NCI-H1694 treated with DMSO at 0.1 percent for 48 hours (cell line): Measurements from ENCODE around the gene SYT1.
A peak's percentile ranks its signal among the peaks of the same experiment; 100 is the strongest.

ENCODE experiments used
- DNase-seq: peaks from one replicate; lab custom pipeline; 2025; lab: John Stamatoyannopoulos, UW

Gene SYT1

DNA sequence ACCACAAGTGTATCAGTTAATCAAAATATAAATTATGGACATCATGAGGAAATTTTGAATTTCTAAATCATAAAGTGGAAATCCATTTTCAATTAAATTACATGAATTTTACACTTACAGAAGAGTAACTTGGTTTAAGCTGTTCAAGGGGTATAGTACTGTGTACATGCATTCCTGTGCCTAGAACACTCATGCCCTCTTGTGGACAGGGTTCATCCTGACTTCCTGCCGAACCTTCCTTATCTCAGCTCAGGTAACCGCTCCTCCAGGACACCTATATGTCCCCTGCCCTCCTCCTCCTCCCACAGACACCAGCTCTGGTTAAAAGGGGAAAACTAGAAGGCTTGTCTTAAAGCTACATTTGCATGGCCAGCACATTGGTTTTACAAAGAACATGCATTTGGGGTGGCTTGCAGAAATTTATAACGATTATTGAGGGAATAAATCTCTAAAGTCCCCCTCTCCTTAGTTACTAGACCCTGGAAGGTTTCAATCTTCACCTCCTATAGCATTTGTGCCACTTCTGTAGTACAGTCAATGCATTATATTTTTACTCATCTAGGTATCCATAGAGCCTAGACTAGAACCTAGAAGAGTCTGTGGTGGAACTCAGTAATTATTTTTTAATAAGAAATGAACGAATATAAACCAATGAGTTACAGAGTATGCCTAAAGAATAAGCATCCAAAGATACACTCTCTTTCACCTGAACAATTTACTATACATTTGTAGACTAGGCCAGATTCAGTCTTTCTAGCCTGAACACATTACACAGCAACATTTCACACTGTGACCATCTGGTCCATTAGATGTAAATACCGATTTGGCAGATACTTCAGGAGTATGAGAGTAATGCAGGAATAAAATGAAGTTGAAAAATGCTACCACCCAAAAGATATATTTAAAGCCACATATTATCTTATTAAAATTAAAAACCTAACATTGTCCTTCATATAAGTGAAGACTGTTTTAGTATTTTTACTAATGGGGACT, 480.6 kb downstream of the SYT1 start:
- peak; percentile 80 for DNase-seq

DNA sequence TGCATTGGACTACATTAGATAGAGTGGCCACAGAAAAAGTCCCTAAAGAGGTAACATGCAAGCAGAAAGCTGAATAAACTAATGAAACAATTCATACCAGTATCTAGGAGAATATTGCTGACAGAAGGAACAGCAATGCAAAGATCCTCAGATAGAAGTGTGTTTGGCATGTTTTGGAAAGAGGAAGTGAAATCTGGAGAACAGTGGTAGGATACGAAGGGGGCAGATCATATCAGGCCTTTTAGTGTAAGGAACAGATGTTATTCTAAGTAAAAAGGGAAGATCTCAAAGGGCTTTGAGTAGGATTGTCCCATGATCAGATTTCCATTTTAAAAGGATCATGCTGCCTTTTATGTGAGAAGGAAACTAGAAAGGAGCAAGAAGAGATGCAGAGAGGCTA, 483.3 kb downstream of the SYT1 start:
- DNase-seq = no peak

GRCh38 chr12:79351251-79351650, 486.7 kb downstream of the SYT1 start:
- no peak for DNase-seq

DNA sequence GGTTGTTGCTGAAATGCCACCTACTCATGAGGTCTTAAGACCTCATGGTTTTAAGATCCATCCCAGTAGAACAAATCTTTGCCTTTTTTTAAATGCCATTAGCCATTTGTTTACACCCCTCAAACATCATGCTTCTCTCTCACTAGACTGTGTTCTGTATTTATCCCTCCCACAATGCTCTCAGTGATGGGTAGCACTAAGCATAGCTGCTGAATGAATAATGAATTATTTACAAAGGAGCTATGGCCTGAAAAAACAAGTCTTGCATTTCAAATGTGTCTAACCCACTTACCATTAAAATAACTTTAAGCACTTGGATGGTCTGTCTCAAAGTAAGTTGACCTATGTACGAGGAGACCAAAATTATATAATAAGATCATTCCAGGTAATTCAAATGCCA, 491.6 kb downstream of the SYT1 start:
- no peak for DNase-seq

DNA sequence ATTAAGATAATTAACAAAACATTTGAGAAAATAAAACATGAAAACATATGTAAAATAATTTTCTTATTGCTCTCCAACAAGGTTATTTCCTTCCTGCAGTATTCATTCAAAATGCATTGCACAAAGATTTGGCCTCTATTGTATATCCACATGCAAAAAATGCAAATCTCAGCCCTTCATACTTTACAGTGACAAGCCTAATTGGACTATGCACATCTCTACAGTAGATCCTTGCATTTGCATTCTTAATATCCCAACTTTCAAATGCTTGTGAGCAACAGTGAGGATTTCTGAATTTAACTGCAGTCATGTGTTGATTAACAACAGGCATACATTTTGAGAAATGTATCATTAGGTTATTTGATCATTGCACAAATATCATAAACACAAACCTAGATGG, 492.5 kb downstream of the SYT1 start:
- DNase-seq = no peak

DNA sequence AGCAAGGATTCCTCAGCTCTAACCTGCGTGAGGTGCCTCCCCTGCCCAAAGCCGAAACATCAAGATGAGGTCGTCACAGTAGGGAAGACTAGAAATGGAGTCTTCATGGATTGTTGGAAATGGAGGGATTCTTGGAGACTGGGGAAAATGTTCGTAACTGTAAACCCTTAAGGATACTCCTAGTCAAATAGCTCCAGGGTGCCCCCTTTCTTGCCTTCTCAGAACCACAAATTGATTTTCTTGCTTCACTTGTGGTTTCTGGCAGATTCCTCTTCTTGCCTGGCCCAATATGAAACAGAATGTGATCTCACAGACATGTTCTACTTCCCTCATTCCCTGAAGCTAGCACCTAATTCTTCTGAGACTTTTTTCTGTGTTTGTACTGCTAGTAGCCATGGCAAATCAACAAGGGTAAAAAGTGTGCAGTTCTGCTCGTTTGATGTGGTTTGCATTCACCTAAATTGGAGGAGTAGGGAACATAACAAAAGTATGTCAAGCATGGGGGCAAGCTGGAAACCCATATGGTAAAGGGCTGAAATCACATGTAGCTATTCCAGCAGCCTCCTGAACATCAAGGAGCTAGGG, 494.2 kb downstream of the SYT1 start:
- DNase-seq = no peak

- DNase-seq = no peak
Measured at GRCh38 chr12:79360286-79360685, 495.7 kb downstream of the SYT1 start.

DNA sequence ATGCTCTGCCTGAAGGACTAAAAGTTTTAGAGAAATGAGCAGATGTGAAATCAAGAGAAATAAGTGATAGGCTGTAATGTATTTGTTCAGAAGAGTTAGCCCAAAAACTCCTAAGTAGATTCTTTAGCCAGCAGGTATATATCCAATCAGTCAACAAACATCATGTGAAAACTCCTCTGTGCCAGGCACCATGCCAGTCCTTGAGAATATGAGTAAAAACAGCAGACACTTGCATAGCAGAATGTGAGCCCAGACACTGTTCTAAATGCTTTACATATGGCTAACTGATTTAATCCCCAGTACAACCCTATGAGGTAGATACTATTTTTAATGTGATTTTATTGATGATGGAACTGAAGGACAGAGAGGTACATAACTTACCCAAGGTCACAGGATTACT, 496.4 kb downstream of the SYT1 start:
- no peak for DNase-seq

DNA sequence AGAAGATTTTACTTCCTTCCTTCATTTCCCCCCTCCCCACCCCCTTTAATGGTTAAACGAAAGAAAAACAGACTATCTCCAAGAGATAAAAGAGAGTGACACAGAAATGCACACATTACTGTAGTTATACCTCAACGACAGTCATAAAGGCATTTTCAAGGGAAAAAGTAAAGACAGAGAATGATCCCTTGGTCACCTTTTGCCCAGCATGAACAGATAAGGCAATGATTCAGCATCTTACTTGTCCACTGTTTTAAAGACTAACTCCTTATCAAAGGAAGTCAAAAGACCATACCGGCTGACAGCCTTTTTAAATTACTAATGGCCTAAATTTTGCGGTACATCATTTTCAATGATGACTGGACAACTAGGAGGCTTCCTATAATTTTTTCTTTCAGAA, 499.6 kb downstream of the SYT1 start:
- DNase-seq = no peak

- DNase-seq = no peak
Measured at GRCh38 chr12:79366374-79366773, 501.8 kb downstream of the SYT1 start.

DNA sequence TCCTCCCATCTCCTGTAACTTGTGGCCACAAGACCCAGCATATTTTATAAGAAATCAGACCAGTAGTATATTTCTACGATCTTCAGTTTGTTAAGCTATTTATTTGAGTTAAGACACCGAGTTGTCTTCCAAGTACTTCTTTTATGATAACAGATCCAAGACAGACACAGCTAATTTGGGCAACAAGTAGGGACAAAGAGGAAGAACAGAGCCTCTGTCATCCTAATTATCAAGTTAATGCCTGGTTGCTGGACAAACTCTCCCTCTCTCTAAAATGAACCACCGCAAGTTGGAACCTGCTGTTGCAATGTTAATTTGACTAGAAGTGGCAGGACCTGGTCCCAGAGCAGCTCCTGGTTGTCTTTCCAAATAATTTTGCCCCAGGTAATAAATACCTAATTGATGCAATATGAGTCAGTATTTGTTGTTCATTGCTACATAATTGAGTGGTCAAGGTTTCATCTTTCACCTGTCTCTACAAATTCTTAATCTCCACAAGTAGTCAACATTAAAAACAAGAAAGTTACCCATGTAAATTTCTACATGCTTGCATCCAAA, 502.5 kb downstream of the SYT1 start:
- no peak for DNase-seq

GRCh38 chr12:79370021-79370420, 505.4 kb downstream of the SYT1 start:
- no peak for DNase-seq

GRCh38 chr12:79371226-79371625, 506.7 kb downstream of the SYT1 start:
- DNase-seq = no peak

- no peak for DNase-seq
Measured at GRCh38 chr12:79373896-79374499, 509.4 kb downstream of the SYT1 start.

- DNase-seq = no peak
Measured at GRCh38 chr12:79374545-79374944, 510.0 kb downstream of the SYT1 start.

GRCh38 chr12:79375050-79375449, 510.5 kb downstream of the SYT1 start:
- DNase-seq = no peak

DNA sequence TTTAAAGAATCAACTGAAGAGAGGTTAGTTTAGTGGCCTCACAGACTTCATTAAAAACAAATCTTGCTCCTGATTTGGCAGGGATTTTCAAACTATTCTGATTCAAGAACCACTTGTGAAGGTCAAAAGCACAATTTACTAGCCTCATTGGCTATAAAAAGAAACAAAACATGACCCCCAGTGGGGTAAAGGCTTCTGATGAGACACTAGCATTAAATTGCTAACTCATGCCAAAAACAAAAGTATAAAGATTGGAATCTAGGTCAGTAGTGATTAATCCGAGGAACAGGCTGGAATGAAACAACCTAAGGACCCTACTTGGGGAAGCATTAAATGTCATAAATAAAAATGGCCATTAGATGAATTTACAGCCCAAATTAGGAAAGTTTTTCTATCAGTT, 513.9 kb downstream of the SYT1 start:
- DNase-seq = no peak

DNA sequence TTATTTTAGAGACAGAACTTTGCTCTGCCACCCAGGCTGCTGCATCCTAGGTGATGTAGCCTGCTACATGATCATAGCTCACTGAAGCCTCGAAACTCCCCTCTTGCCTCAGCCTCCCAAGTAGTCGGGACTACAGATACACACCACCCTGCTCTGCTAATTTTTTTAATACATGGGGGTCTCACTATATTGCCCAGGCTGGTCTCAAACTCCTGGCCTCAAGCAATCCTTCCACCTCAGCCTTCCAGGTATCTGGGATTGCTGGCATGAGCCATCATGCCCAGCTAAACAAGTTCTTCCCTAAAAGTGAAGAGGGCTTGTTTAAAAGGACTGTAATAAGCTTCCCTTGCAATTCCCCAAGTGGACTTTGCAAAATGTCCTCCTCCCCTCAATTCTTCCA, 515.8 kb downstream of the SYT1 start:
- no peak for DNase-seq

- no peak for DNase-seq
Measured at GRCh38 chr12:79381248-79382208, 517.0 kb downstream of the SYT1 start.

- no peak for DNase-seq
Measured at GRCh38 chr12:79384551-79384950, 520.0 kb downstream of the SYT1 start.

DNA sequence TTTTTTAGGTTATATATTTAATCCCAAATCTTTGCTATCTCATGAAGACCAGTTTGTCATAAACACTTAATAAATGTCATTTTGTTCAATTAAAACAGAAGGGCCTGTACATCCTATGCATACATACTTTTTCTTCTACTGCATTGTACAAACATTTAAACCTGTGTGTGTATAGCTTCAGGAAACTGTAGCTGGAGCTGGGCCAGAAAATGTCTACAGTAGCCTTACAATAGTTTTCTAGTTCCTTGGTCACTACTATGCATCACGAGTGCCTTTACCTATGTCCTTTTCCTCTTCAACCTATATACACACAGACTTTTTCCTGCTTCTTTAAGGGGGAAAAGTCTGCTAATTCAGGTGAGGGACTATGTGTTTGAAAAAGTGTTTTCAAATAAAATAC, 523.4 kb downstream of the SYT1 start:
- DNase-seq = no peak

GRCh38 chr12:79393842-79394241, 529.3 kb downstream of the SYT1 start:
- no peak for DNase-seq
